ENCODE measurements around the gene MSRB3.
"Not testable (repeated sequence)": the region's sequence is repeated elsewhere in the genome, so short reads cannot be mapped to it uniquely, and the experiment has no call there.

MSRB3 gene

GRCh38 chr12:65407388-65408149 lies 129.1 kb downstream of the MSRB3 start:
- DNase-seq = no peak

- no peak for DNase-seq
These were observed 130.0 kb downstream of the MSRB3 start for GRCh38 chr12:65408441-65408840.

GRCh38 chr12:65409726-65410125 lies 131.2 kb downstream of the MSRB3 start:
- DNase-seq = no peak

- no peak for DNase-seq
These were observed 132.7 kb downstream of the MSRB3 start for GRCh38 chr12:65411171-65411570.

GRCh38 chr12:65414526-65414925 lies 136.0 kb downstream of the MSRB3 start:
- DNase-seq = no peak

GRCh38 chr12:65415826-65416225 lies 137.3 kb downstream of the MSRB3 start:
- no peak for DNase-seq

- no peak for DNase-seq
These were observed 141.0 kb downstream of the MSRB3 start for GRCh38 chr12:65419284-65420072.

- DNase-seq = no peak
These were observed 142.5 kb downstream of the MSRB3 start for GRCh38 chr12:65420941-65421340.

GRCh38 chr12:65427646-65428045 lies 149.2 kb downstream of the MSRB3 start:
- no peak for DNase-seq

- no peak for DNase-seq
These were observed 151.5 kb downstream of the MSRB3 start for GRCh38 chr12:65430006-65430405.

- DNase-seq = no peak
These were observed 152.3 kb downstream of the MSRB3 start for GRCh38 chr12:65430571-65431306.

GRCh38 chr12:65432114-65432513 lies 153.6 kb downstream of the MSRB3 start:
- DNase-seq = no peak

GRCh38 chr12:65432651-65433050 lies 154.2 kb downstream of the MSRB3 start:
- DNase-seq = no peak

GRCh38 chr12:65434737-65435136 lies 156.3 kb downstream of the MSRB3 start:
- no peak for DNase-seq

- no peak for DNase-seq
These were observed 164.6 kb downstream of the MSRB3 start for GRCh38 chr12:65443038-65443437.

GRCh38 chr12:65444996-65445395 lies 166.5 kb downstream of the MSRB3 start:
- no peak for DNase-seq

- DNase-seq = no peak
These were observed 168.4 kb downstream of the MSRB3 start for GRCh38 chr12:65446901-65447300.

- DNase-seq = no peak
These were observed 170.9 kb downstream of the MSRB3 start for GRCh38 chr12:65449400-65449799.

- no peak for DNase-seq
These were observed 172.1 kb downstream of the MSRB3 start for GRCh38 chr12:65450625-65451024.

GRCh38 chr12:65454115-65454787 lies 175.8 kb downstream of the MSRB3 start:
- DNase-seq = no peak

- not testable (repeated sequence) for DNase-seq
These were observed 178.9 kb downstream of the MSRB3 start for GRCh38 chr12:65457341-65457740.

- no peak for DNase-seq
These were observed 180.2 kb downstream of the MSRB3 start for GRCh38 chr12:65458718-65459117.

GRCh38 chr12:65459545-65459944 lies 181.1 kb downstream of the MSRB3 start:
- no peak for DNase-seq
